PC-9 (cell line): ENCODE measurements around the gene VEPH1.

Source experiments
- EZH2 ChIP-seq: fragments of 200-600 bp; sonication (generic); IDR thresholded peaks from 2 replicates; pipeline ENCODE4 v1.8.0; 2017; ENCODE audit warnings: antibody characterized with exemption, low read depth
- TF ChIP-seq, protein P1 (sequence below): fragments of 200-600 bp; sonication (generic); conservative IDR thresholded peaks from 2 replicates; pipeline ENCODE4 v1.6.1; 2017; ENCODE audit warnings: mixed run types, antibody characterized with exemption, mild to moderate bottlenecking, moderate library complexity

DNA sequence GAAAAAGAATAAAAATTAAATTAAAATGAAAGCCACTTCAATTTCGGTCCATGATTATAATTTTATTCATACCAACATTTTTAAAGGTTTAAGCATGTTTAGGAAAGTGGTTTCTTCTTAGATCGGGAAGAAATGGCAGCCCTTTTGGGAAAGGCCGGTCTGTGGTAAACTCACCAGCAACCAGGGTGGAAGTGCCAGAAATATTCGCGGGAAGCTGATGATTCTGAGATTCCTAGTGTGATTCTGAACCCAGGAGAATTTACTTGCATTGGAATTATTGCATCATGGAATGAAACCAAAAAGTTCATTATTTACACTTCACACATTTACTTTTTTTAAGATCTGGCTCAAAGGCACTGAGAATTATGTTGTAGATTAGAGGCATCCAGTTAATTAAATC is 246.1 kb downstream of the VEPH1 start:
- no peak for TF ChIP-seq EZH2
- TF ChIP-seq, protein P1, sequence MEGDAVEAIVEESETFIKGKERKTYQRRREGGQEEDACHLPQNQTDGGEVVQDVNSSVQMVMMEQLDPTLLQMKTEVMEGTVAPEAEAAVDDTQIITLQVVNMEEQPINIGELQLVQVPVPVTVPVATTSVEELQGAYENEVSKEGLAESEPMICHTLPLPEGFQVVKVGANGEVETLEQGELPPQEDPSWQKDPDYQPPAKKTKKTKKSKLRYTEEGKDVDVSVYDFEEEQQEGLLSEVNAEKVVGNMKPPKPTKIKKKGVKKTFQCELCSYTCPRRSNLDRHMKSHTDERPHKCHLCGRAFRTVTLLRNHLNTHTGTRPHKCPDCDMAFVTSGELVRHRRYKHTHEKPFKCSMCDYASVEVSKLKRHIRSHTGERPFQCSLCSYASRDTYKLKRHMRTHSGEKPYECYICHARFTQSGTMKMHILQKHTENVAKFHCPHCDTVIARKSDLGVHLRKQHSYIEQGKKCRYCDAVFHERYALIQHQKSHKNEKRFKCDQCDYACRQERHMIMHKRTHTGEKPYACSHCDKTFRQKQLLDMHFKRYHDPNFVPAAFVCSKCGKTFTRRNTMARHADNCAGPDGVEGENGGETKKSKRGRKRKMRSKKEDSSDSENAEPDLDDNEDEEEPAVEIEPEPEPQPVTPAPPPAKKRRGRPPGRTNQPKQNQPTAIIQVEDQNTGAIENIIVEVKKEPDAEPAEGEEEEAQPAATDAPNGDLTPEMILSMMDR = no peak
